Activated CD4-positive, alpha-beta T cell treated with anti-CD3 and anti-CD28 coated beads for 36 hours (primary cell): ENCODE results near the gene DLEU7. TPM values are rescaled to one million over a fixed set of nuclear protein-coding genes. Genes with fewer than 3 reads are reported as not detected.

ENCODE experiments used
- ATAC-seq: fragments of 200-7000 bp; cut with Tn5 transposase; one replicate; pipeline ENCODE4 v1.10.0; 2021; ENCODE audit warnings: mild to moderate bottlenecking, moderate library complexity
- CTCF ChIA-PET: fragments of 350-600 bp; sonication (Branson Sonifier 250); formaldehyde crosslinking; loops from one replicate; lab custom pipeline; 2021; ENCODE audit warnings: antibody characterized with exemption; lab: Charles Lee
- POLR2A ChIA-PET: fragments of 350-600 bp; sonication (Branson Sonifier 250); formaldehyde crosslinking; loops from one replicate; lab custom pipeline; 2021; ENCODE audit warnings: antibody characterized with exemption, inconsistent platforms; lab: Charles Lee
- DNase-seq: peaks from one replicate; pipeline ENCODE4 v3.0.0-alpha.2; 2020
- H3K27ac Mint-ChIP-seq: one replicate; pipeline ENCODE4 v1.8.0; 2021; ENCODE audit warnings: mixed read lengths
- H3K27me3 Mint-ChIP-seq: one replicate; pipeline ENCODE4 v1.8.0; 2021; ENCODE audit warnings: mixed read lengths
- H3K36me3 Mint-ChIP-seq: one replicate; pipeline ENCODE4 v1.8.0; 2021; ENCODE audit warnings: low read depth, mixed read lengths
- H3K4me1 Mint-ChIP-seq: one replicate; pipeline ENCODE4 v1.8.0; 2021; ENCODE audit warnings: mixed read lengths
- H3K4me3 Mint-ChIP-seq: one replicate; pipeline ENCODE4 v1.8.0; 2021; ENCODE audit warnings: mild to moderate bottlenecking, moderate library complexity, mixed read lengths
- H3K9me3 Mint-ChIP-seq: one replicate; pipeline ENCODE4 v1.8.0; 2021; ENCODE audit warnings: low read depth, mixed read lengths
- intact Hi-C, 2 experiments: fragments of 100-400 bp; cut with DNase I in 1 of 2; cut with micrococcal nuclease in 1 of 2; formaldehyde crosslinking; loops; one replicate each; pipeline versions ENCODE4 v1.14.2 to v1.15.1; 2022 to 2024; cut with DNase I, micrococcal nuclease
- total RNA-seq, 2 experiments: library from RNA; stranded (reverse); gene quantifications; one replicate each; pipeline ENCODE4 v1.2.3, GENCODE V29; 2021

The DLEU7 gene
- total RNA-seq, 2 experiments from 2014 or later = not detected

DNA sequence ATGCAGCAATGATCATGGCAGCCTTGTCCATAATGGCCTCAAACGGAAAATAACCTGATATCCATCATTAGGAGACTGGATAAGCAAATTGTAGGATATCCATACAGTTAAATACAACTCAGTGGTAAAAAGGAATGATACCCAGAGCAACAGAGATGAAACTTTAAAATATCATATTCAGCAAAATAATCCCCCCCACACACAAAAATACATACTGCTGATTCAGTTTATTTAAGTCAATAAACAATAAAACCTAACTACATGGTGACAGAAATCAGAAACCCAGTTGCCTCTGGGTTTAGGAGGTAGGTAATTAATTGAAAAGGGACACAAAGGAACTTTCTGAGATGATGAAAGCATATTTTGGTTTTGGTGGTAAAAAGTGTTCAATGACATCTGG, 27.9 kb upstream of the DLEU7 start:
- ChIA-PET POLR2A (no interaction called here), CTCF (no interaction called here)
- no peaks in the 10 kb centered on the region for H3K27me3 Mint-ChIP-seq
- no peak overlapping the region for H3K27ac Mint-ChIP-seq
- DNase-seq = no peak
- no peak overlapping the region for H3K4me3 Mint-ChIP-seq
- intact Hi-C loops = no loop called here
- H3K9me3 Mint-ChIP-seq = no peaks in the 10 kb centered on the region
- ATAC-seq = no peak
- H3K4me1 Mint-ChIP-seq = no peaks in the 10 kb centered on the region
- H3K36me3 Mint-ChIP-seq = no peaks in the 10 kb centered on the region

GRCh38 chr13:50867637-50867945, 24.1 kb upstream of the DLEU7 start:
- ATAC-seq (no peak), DNase-seq (no peak)
- H3K36me3 Mint-ChIP-seq = no peaks in the 10 kb centered on the region
- H3K27me3 Mint-ChIP-seq = no peaks in the 10 kb centered on the region
- H3K4me1 Mint-ChIP-seq = no peaks in the 10 kb centered on the region
- no peak overlapping the region for H3K4me3 Mint-ChIP-seq
- H3K9me3 Mint-ChIP-seq = peaks cover 2% of the 10 kb centered on the region
- H3K27ac Mint-ChIP-seq = no peak overlapping the region
- CTCF ChIA-PET = no interaction called here
- POLR2A ChIA-PET = no interaction called here
- intact Hi-C loops = no loop called here

GRCh38 chr13:50866817-50867636, 23.5 kb upstream of the DLEU7 start:
- intact Hi-C loops = no loop called here
- H3K27me3 Mint-ChIP-seq = no peaks in the 10 kb centered on the region
- H3K4me1 Mint-ChIP-seq = no peaks in the 10 kb centered on the region
- no peak overlapping the region for H3K4me3 Mint-ChIP-seq
- ATAC-seq = no peak
- no peak for DNase-seq
- no peaks in the 10 kb centered on the region for H3K36me3 Mint-ChIP-seq
- ChIA-PET CTCF (no interaction called here), POLR2A (no interaction called here)
- peaks cover 2% of the 10 kb centered on the region for H3K9me3 Mint-ChIP-seq
- H3K27ac Mint-ChIP-seq = no peak overlapping the region

- intact Hi-C loops = no loop called here
- no peaks in the 10 kb centered on the region for H3K36me3 Mint-ChIP-seq
- POLR2A ChIA-PET = no interaction called here
- no peaks in the 10 kb centered on the region for H3K27me3 Mint-ChIP-seq
- no peak for DNase-seq
- no peak overlapping the region for H3K27ac Mint-ChIP-seq
- H3K4me1 Mint-ChIP-seq = no peaks in the 10 kb centered on the region
- no peak for ATAC-seq
- CTCF ChIA-PET = interaction anchor here (0.7 to 1.1 kb wide), 3 partner anchors 36 to 164 kb away, joined by 3 to 4 read pairs (median 4); no protein-coding TSS in a partner anchor
- H3K9me3 Mint-ChIP-seq = peaks cover 6% of the 10 kb centered on the region
- no peak overlapping the region for H3K4me3 Mint-ChIP-seq
Observed at GRCh38 chr13:50864492-50864891, 21.0 kb upstream of the DLEU7 start.

DNA sequence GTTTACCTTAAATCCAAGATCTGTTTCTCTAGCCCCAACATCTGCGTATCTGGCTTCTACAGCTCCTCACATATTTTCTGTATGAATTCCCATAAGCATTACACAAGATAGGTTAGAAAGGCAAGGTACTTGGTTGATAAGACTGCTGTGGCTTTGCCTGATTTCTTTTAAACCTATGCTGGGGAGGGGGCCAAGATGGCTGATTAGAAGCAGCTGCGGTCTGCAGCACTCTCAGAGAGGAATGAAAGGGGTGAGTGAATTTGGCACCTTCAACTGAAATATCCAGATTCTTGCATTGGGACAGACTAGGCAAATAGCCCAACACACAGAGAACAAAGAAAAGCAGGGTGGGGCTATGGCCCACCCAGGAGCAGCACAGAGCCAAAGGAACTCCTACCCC, 12.2 kb upstream of the DLEU7 start:
- Mint-ChIP-seq H3K4me3 (no peak overlapping the region), H3K9me3 (peaks cover 20% of the 10 kb centered on the region), H3K36me3 (peaks cover 8% of the 10 kb centered on the region), H3K4me1 (no peaks in the 10 kb centered on the region), H3K27ac (no peak overlapping the region), H3K27me3 (peaks cover 7% of the 10 kb centered on the region)
- ATAC-seq = no peak
- CTCF ChIA-PET = no interaction called here
- intact Hi-C loops = no loop called here
- no peak for DNase-seq
- POLR2A ChIA-PET = no interaction called here

- POLR2A ChIA-PET = no interaction called here
- intact Hi-C loops = no loop called here
Observed at GRCh38 chr13:50850445-50850844, 7.0 kb upstream of the DLEU7 start.

DNA sequence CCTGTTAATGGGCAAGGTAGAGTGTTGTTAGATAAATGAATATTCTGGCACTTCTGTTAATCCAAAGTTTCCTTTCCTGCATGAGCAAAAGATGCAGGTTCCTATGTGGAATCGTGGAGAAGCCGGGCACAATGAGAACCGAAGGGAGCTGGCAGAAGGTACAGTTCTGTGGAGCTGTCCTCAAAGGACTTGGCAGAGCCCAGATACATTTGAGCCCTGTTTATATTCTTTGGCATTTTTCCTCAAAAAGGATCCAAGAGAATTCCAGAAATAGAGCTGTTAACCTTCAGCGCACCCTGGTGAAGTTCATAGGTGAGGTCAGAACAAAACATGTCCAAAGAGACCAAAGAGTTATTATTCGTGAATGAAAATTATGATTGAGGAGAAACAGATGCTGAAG, 4.0 kb upstream of the DLEU7 start:
- CTCF ChIA-PET = interaction anchor here (0.6 to 1.3 kb wide), 3 partner anchors 10 to 64 kb away, joined by 3 read pairs; no protein-coding TSS in a partner anchor

More at GRCh38 chr13:50850445-50850844, 7.0 kb upstream of the DLEU7 start:
- CTCF ChIA-PET = interaction anchor here (0.9 kb wide), 1 partner anchor 61 kb away, joined by 3 read pairs; no protein-coding TSS in a partner anchor
- Mint-ChIP-seq H3K27ac (no peak overlapping the region), H3K36me3 (no peaks in the 10 kb centered on the region), H3K27me3 (peaks cover 12% of the 10 kb centered on the region), H3K4me3 (no peak overlapping the region), H3K4me1 (peaks cover 11% of the 10 kb centered on the region), H3K9me3 (no peaks in the 10 kb centered on the region)
- DNase-seq = no peak
- ATAC-seq = no peak

GRCh38 chr13:50846861-50847475, 3.5 kb upstream of the DLEU7 start:
- Mint-ChIP-seq H3K4me3 (no peak overlapping the region), H3K4me1 (peaks cover 16% of the 10 kb centered on the region), H3K27ac (no peak overlapping the region), H3K36me3 (peaks cover 3% of the 10 kb centered on the region), H3K27me3 (peaks cover 13% of the 10 kb centered on the region), H3K9me3 (no peaks in the 10 kb centered on the region)
- intact Hi-C loops = no loop called here
- ChIA-PET CTCF (interaction anchor here (0.6 to 1.3 kb wide), 3 partner anchors 10 to 65 kb away, joined by 3 read pairs; no protein-coding TSS in a partner anchor), POLR2A (no interaction called here)
- DNase-seq (no peak), ATAC-seq (no peak)

More for the DNA sequence above, 4.0 kb upstream of the DLEU7 start:
- Mint-ChIP-seq H3K4me1 (peaks cover 16% of the 10 kb centered on the region), H3K27ac (no peak overlapping the region), H3K36me3 (peaks cover 3% of the 10 kb centered on the region), H3K27me3 (peaks cover 14% of the 10 kb centered on the region), H3K4me3 (no peak overlapping the region), H3K9me3 (no peaks in the 10 kb centered on the region)
- intact Hi-C loops = no loop called here
- DNase-seq = no peak
- POLR2A ChIA-PET = no interaction called here
- no peak for ATAC-seq

DNA sequence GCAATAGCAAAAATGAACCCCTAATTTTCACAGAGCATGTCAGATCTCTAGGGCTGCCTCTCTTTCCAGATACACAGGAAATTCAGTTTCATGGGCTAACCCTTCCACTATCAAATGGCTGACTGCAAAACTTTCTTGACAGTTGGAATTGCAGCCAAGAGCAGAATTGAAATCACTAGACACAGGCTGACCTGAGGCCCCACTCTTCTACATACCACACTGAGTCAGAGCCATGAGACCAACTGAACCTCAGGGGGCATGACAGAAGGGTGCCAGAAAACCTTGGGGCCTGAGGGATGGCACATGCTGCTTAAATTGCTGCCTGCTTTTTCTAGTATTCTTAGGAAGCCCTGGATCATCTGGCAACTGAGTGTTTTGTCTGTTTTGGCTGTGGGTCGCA, 1.7 kb upstream of the DLEU7 start:
- Mint-ChIP-seq H3K9me3 (no peaks in the 10 kb centered on the region), H3K36me3 (peaks cover 3% of the 10 kb centered on the region), H3K27ac (no peak overlapping the region), H3K27me3 (peaks cover 15% of the 10 kb centered on the region), H3K4me3 (no peak overlapping the region), H3K4me1 (peaks cover 16% of the 10 kb centered on the region)
- CTCF ChIA-PET = no interaction called here
- DNase-seq (no peak), ATAC-seq (no peak)
- intact Hi-C loops = no loop called here
- POLR2A ChIA-PET = no interaction called here

- DNase-seq = no peak
- Mint-ChIP-seq H3K27me3 (peaks cover 14% of the 10 kb centered on the region), H3K27ac (no peak overlapping the region), H3K4me1 (peaks cover 16% of the 10 kb centered on the region), H3K9me3 (no peaks in the 10 kb centered on the region), H3K4me3 (peak overlapping the region; percentile 7), H3K36me3 (peaks cover 3% of the 10 kb centered on the region)
- POLR2A ChIA-PET = no interaction called here
- ATAC-seq = no peak
- intact Hi-C loops = no loop called here
- CTCF ChIA-PET = interaction anchor here (0.6 kb wide), 1 partner anchor 146 kb away, joined by 3 read pairs; no protein-coding TSS in a partner anchor
Observed at GRCh38 chr13:50844084-50844875, 788 bp upstream of the DLEU7 start.

DNA sequence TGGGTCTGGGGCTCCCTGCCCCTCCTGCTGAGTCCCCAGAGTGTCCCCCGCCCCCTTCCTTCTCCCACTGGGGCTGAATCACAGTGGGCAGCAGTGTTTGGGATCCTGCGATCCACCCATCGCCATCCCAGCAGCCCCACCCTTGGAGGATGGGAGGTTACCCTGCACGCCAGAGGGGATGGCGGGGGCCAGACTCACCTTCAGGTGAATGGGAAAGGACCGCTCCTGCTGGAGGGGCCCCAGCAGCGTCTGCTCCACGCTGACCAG, 569 bp downstream of the DLEU7 start:
- H3K4me3 Mint-ChIP-seq = no peak overlapping the region
- DNase-seq (no peak), ATAC-seq (no peak)
- no peaks in the 10 kb centered on the region for H3K9me3 Mint-ChIP-seq
- H3K27me3 Mint-ChIP-seq = peaks cover 11% of the 10 kb centered on the region
- CTCF ChIA-PET = no interaction called here
- POLR2A ChIA-PET = no interaction called here
- no peak overlapping the region for H3K27ac Mint-ChIP-seq
- H3K4me1 Mint-ChIP-seq = peaks cover 16% of the 10 kb centered on the region
- intact Hi-C loops = no loop called here
- peaks cover 3% of the 10 kb centered on the region for H3K36me3 Mint-ChIP-seq
